ENCODE results near the gene PTK6. TPM values are rescaled to one million over a fixed set of nuclear protein-coding genes. Genes with fewer than 3 reads are reported as not detected.
A peak's percentile ranks its signal among the peaks of the same experiment; 100 is the strongest.

Gene PTK6
- total and polyA plus RNA-seq, 2 of the 13 experiments (the other 11 are each of a cell fraction or from before 2014, with no cell fraction given) = 0.08 TPM; not detected in 1

DNA sequence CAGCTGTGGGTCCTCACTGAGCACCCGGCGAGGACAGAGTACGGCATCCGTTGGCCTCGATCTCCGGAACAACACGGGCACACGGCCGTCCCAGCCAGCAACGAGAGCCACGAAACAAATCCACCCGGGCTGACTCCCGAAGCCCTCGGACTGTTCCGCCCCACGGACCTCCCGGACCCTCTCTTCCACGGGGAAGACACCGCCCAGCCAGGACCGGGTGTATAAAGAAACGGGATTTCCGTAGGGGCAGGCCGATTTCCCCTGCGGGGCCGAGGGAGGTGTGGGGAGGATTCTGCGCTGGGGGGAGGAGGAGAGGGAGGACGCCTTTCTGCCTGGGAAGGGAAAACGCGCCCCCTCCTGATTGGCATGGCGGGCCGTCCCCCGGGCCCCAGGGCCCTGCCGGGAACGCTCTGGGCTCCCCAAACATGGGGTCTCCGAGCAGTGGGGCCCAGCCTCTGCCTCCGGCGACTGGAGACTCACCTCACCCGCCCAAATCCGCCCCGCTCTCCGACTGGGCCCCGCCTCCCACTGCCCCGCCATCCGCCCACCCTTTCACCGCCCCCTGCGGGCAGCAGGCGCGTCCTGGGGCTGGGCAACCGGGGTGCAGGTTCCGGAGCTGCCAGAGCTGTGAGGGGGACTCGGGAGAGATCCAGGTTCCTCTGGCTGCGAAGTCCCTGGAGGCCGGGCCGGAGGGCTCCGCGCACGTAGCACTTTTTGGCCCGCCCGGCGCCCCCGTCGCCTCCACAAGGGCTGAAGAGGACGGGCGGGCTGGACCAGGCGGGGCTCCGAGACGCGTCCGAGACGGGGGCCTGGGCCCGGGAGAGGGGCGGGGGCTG lies 17.3 kb downstream of the PTK6 start (continued):
- TF ChIP-seq, protein P1, sequence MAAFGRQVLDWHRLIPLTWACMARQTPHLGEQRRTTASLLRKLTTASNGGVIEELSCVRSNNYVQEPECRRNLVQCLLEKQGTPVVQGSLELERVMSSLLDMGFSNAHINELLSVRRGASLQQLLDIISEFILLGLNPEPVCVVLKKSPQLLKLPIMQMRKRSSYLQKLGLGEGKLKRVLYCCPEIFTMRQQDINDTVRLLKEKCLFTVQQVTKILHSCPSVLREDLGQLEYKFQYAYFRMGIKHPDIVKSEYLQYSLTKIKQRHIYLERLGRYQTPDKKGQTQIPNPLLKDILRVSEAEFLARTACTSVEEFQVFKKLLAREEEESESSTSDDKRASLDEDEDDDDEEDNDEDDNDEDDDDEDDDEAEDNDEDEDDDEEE (CRISPR knock-in tag; IDR thresholded peaks at IDR 0.05) = no peak
- TF ChIP-seq ZNF121 (CRISPR knock-in tag; IDR thresholded peaks at IDR 0.05) (no peak), MEIS2 (CRISPR knock-in tag; IDR thresholded peaks at IDR 0.05) (no peak), PRPF4 (IDR thresholded peaks at IDR 0.05; ENCODE audit: low read depth, low read length, poor library complexity, severe bottlenecking) (no peak), POLR2AphosphoS5 (IDR thresholded peaks at IDR 0.05; ENCODE audit: low read depth, low read length) (no peak), HOXA9 (CRISPR knock-in tag; IDR thresholded peaks at IDR 0.05; ENCODE audit: borderline replicate concordance) (0 out of 2 replicates have a peak, but pooled peaks have one; percentile 33), U2AF1 (optimal IDR thresholded peaks at IDR 0.05; ENCODE audit: low read depth, low read length) (no peak), KDM2A (CRISPR knock-in tag; IDR thresholded peaks at IDR 0.05; ENCODE audit: borderline replicate concordance, low read depth) (no peak), ZNF703 (CRISPR knock-in tag; IDR thresholded peaks at IDR 0.05; ENCODE audit: borderline replicate concordance) (0 out of 2 replicates have a peak, but pooled peaks have one; percentile 51), ZNF7 (CRISPR knock-in tag; IDR thresholded peaks at IDR 0.05) (no peak), BRCA1 (CRISPR knock-in tag; IDR thresholded peaks at IDR 0.05) (no peak), ZNF160 (CRISPR knock-in tag; IDR thresholded peaks at IDR 0.05) (no peak), HNRNPK (IDR thresholded peaks at IDR 0.05; ENCODE audit: low read depth, low read length, poor library complexity, severe bottlenecking) (peak; percentile 35), ZNF225 (CRISPR knock-in tag; IDR thresholded peaks at IDR 0.05) (no peak), TEAD3 (CRISPR knock-in tag; optimal IDR thresholded peaks at IDR 0.05; ENCODE audit: borderline replicate concordance) (no peak), TMF1 (CRISPR knock-in tag; IDR thresholded peaks at IDR 0.05; ENCODE audit: low read depth) (no peak), ZNF446 (CRISPR knock-in tag; IDR thresholded peaks at IDR 0.05) (no peak)
- TF ChIP-seq, protein P2, sequence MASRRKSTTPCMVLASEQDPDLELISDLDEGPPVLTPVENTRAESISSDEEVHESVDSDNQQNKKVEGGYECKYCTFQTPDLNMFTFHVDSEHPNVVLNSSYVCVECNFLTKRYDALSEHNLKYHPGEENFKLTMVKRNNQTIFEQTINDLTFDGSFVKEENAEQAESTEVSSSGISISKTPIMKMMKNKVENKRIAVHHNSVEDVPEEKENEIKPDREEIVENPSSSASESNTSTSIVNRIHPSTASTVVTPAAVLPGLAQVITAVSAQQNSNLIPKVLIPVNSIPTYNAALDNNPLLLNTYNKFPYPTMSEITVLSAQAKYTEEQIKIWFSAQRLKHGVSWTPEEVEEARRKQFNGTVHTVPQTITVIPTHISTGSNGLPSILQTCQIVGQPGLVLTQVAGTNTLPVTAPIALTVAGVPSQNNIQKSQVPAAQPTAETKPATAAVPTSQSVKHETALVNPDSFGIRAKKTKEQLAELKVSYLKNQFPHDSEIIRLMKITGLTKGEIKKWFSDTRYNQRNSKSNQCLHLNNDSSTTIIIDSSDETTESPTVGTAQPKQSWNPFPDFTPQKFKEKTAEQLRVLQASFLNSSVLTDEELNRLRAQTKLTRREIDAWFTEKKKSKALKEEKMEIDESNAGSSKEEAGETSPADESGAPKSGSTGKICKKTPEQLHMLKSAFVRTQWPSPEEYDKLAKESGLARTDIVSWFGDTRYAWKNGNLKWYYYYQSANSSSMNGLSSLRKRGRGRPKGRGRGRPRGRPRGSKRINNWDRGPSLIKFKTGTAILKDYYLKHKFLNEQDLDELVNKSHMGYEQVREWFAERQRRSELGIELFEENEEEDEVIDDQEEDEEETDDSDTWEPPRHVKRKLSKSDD (CRISPR knock-in tag; IDR thresholded peaks at IDR 0.05; ENCODE audit: low read depth) = no peak
- TF ChIP-seq, protein P3, sequence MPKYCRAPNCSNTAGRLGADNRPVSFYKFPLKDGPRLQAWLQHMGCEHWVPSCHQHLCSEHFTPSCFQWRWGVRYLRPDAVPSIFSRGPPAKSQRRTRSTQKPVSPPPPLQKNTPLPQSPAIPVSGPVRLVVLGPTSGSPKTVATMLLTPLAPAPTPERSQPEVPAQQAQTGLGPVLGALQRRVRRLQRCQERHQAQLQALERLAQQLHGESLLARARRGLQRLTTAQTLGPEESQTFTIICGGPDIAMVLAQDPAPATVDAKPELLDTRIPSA (CRISPR knock-in tag; IDR thresholded peaks at IDR 0.05; ENCODE audit: borderline replicate concordance) = no peak
- TF ChIP-seq, protein P4, sequence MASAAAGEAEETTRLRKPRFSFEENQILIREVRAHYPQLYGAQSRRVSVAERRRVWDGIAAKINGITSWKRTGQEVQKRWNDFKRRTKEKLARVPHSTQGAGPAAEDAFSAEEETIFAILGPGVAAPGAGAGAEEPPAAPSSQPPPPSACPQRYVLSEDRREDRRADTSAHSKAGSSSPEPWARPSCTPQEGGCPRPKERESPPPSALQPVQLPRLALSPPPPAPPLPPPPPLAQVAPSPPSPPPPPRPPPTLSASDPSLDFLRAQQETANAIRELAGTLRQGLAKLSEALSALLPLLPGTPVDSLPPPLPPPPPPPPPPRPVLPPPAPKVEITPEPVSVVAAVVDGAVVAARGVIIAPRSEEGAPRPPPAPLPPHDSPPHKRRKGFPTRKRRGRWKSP (CRISPR knock-in tag; IDR thresholded peaks at IDR 0.05) = no peak
- TF ChIP-seq, protein P5, sequence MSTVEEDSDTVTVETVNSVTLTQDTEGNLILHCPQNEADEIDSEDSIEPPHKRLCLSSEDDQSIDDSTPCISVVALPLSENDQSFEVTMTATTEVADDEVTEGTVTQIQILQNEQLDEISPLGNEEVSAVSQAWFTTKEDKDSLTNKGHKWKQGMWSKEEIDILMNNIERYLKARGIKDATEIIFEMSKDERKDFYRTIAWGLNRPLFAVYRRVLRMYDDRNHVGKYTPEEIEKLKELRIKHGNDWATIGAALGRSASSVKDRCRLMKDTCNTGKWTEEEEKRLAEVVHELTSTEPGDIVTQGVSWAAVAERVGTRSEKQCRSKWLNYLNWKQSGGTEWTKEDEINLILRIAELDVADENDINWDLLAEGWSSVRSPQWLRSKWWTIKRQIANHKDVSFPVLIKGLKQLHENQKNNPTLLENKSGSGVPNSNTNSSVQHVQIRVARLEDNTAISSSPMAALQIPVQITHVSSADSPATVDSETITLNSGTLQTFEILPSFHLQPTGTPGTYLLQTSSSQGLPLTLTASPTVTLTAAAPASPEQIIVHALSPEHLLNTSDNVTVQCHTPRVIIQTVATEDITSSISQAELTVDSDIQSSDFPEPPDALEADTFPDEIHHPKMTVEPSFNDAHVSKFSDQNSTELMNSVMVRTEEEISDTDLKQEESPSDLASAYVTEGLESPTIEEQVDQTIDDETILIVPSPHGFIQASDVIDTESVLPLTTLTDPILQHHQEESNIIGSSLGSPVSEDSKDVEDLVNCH (CRISPR knock-in tag; IDR thresholded peaks at IDR 0.05) = no peak

Data from HepG2 (cell line).